SK-N-MC (cell line): ENCODE data around the gene PIWIL4.
"Not testable (repeated sequence)": the region's sequence is repeated elsewhere in the genome, so short reads cannot be mapped to it uniquely, and the experiment has no call there.

ENCODE experiments used
- DNase-seq: peaks from one replicate; pipeline ENCODE4 v3.0.0-alpha.2; 2011; ENCODE audit warnings: low read depth, low spot score
- H3K27ac ChIP-seq: fragments of 200-600 bp; sonication (generic); 2 replicates; pipeline ENCODE4 v1.5.1; 2016; ENCODE audit warnings: mixed run types
- H3K36me3 ChIP-seq: fragments of 200-600 bp; sonication (generic); 2 replicates; pipeline ENCODE4 v1.6.1; 2017; ENCODE audit warnings: antibody characterized with exemption, low read length, mixed read lengths; ENCODE audit not compliant: insufficient read depth
- H3K4me3 ChIP-seq: fragments of 200-600 bp; sonication (generic); 2 replicates; pipeline ENCODE4 v1.5.1; 2016
- H3K9ac ChIP-seq: fragments of 200-600 bp; sonication (generic); 2 replicates; pipeline ENCODE4 v1.8.0; 2017; ENCODE audit warnings: mixed run types, mixed read lengths; ENCODE audit not compliant: insufficient read length
- H3K9me3 ChIP-seq: fragments of 200-600 bp; sonication (generic); 2 replicates; pipeline ENCODE4 v1.6.1; 2017; ENCODE audit warnings: low read depth, mild to moderate bottlenecking, antibody characterized with exemption, low read length, moderate library complexity, mixed read lengths
- EZH2 ChIP-seq: fragments of 200-600 bp; sonication (generic); IDR thresholded peaks from one replicate; pipeline ENCODE4 v1.6.1; 2017; ENCODE audit warnings: antibody characterized with exemption
- FOXP2 ChIP-seq: optimal IDR thresholded peaks from 2 replicates; pipeline ENCODE3; 2011; ENCODE audit warnings: mild to moderate bottlenecking, moderate library complexity; ENCODE audit not compliant: insufficient read depth; ENCODE audit errors: extremely low read length, control extremely low read depth
- POLR2AphosphoS5 ChIP-seq: IDR thresholded peaks from 2 replicates; pipeline ENCODE4 v1.6.1; 2012; ENCODE audit warnings: mild to moderate bottlenecking, low read depth, low read length, borderline replicate concordance

The PIWIL4 gene

GRCh38 chr11:94603587-94603986 lies 36.4 kb downstream of the PIWIL4 start:
- Histone ChIP-seq H3K9ac (no peak overlapping the region), H3K9me3 (no peaks in the 10 kb centered on the region), H3K27ac (no peak overlapping the region), H3K4me3 (no peak overlapping the region), H3K36me3 (no peaks in the 10 kb centered on the region)
- no peak for DNase-seq
- no peak for TF ChIP-seq EZH2
- no peak for TF ChIP-seq FOXP2
- no peak for TF ChIP-seq POLR2AphosphoS5

- Histone ChIP-seq H3K9ac (no peak overlapping the region), H3K27ac (no peak overlapping the region), H3K4me3 (no peak overlapping the region)
Observed at GRCh38 chr11:94604482-94604881, 37.3 kb downstream of the PIWIL4 start.

GRCh38 chr11:94613120-94613519 lies 46.0 kb downstream of the PIWIL4 start:
- Histone ChIP-seq H3K9ac (no peak overlapping the region), H3K27ac (no peak overlapping the region), H3K4me3 (no peak overlapping the region), H3K36me3 (no peaks in the 10 kb centered on the region), H3K9me3 (no peaks in the 10 kb centered on the region)
- no peak for DNase-seq
- TF ChIP-seq POLR2AphosphoS5 (no peak), EZH2 (no peak), FOXP2 (no peak)

More at GRCh38 chr11:94604482-94604881, 37.3 kb downstream of the PIWIL4 start:
- Histone ChIP-seq H3K9me3 (no peaks in the 10 kb centered on the region), H3K36me3 (no peaks in the 10 kb centered on the region)
- no peak for DNase-seq
- TF ChIP-seq FOXP2: no peak
- no peak for TF ChIP-seq EZH2
- no peak for TF ChIP-seq POLR2AphosphoS5

GRCh38 chr11:94623120-94623735 lies 56.1 kb downstream of the PIWIL4 start:
- TF ChIP-seq EZH2 (no peak), POLR2AphosphoS5 (no peak), FOXP2 (no peak)
- Histone ChIP-seq H3K36me3 (no peaks in the 10 kb centered on the region), H3K9ac (no peak overlapping the region), H3K27ac (no peak overlapping the region), H3K4me3 (no peak overlapping the region), H3K9me3 (no peaks in the 10 kb centered on the region)
- DNase-seq: peak; percentile 68

DNA sequence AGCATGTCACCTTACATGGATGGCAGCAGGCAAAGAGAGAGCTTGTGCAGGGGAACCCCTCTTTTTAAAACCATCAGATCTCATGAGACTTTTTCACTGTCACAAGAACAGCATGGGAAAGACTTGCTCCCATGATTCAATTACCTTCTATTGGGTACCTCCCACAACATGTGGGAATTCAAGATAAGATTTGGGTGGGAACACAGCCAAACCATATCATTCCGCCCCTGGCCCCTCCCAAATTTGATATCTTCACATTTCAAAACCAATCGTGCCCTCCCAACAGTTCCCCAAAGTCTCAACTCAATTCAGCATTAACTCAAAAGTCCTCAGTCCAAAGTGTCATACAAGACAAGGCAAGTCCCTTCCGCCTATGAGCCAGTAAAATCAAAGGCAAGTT lies 58.3 kb downstream of the PIWIL4 start:
- H3K4me3 ChIP-seq, H3K36me3 ChIP-seq, H3K27ac ChIP-seq, H3K9ac ChIP-seq, H3K9me3 ChIP-seq, DNase-seq: not testable (repeated sequence)

DNA sequence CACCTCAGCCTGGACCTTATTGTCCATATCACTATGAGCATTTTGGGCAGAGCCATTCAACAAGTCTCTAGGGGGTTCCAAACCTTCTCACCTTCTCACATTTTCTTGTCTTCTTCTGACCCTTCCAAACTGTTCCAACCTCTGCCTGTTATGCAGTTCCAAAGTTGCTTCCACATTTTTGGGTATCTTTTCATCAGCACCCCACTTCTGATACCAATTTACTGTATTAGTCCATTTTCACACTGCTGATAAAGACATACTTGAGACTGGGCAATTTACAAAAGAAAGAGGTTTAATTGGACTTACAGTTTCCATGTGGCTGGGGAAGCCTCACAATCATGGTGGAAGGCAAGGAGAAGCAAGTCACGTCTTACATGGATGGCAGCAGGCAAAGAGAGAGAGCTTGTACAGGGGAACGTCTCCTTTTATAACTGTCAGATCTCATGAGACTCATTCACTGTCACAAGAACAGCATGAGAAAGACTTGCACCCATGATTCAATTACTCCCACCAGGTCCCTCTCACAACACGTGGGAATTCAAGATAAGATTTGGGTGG lies 59.9 kb downstream of the PIWIL4 start:
- H3K9ac ChIP-seq, H3K27ac ChIP-seq, H3K36me3 ChIP-seq, H3K9me3 ChIP-seq, H3K4me3 ChIP-seq, DNase-seq: not testable (repeated sequence)

DNA sequence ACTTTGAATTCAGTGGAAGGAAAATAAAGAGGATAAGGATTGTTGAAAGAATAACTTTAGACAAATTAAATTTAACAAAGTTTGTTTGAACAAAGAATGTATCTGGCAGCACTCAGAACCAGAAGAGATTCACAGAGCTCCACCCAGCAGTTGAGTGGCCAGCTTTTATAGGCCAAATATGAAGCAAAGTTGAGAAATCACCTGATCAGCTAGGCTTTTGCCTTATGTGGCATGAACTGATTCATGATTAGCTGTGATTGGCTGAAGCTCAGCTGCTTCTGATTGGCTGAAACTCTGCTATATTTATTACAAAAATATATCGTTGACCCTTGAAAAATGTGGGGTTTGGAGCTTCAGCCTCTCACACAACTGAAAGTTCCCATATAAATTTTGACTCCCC lies 62.6 kb downstream of the PIWIL4 start:
- Histone ChIP-seq H3K9me3 (no peaks in the 10 kb centered on the region), H3K36me3 (no peaks in the 10 kb centered on the region), H3K9ac (no peak overlapping the region), H3K4me3 (no peak overlapping the region), H3K27ac (no peak overlapping the region)
- no peak for DNase-seq
- TF ChIP-seq EZH2: no peak
- TF ChIP-seq FOXP2: no peak
- no peak for TF ChIP-seq POLR2AphosphoS5

GRCh38 chr11:94630221-94630620 lies 63.1 kb downstream of the PIWIL4 start:
- DNase-seq: no peak
- no peaks in the 10 kb centered on the region for H3K36me3 ChIP-seq
- H3K9me3 ChIP-seq: no peaks in the 10 kb centered on the region
- no peak overlapping the region for H3K27ac ChIP-seq
- H3K4me3 ChIP-seq: no peak overlapping the region
- no peak overlapping the region for H3K9ac ChIP-seq
- TF ChIP-seq FOXP2 (no peak), POLR2AphosphoS5 (no peak), EZH2 (no peak)

GRCh38 chr11:94632356-94632755 lies 65.2 kb downstream of the PIWIL4 start:
- Histone ChIP-seq H3K9ac (no peak overlapping the region), H3K36me3 (no peaks in the 10 kb centered on the region), H3K9me3 (no peaks in the 10 kb centered on the region), H3K27ac (no peak overlapping the region), H3K4me3 (no peak overlapping the region)
- TF ChIP-seq POLR2AphosphoS5: no peak
- no peak for TF ChIP-seq EZH2
- no peak for TF ChIP-seq FOXP2
- DNase-seq: no peak
